Measurements from ENCODE around the gene CHMP2A. TPM values are rescaled to one million over a fixed set of nuclear protein-coding genes. Genes with fewer than 3 reads are reported as not detected.

The CHMP2A gene
- total and polyA plus RNA-seq, 2 of the 13 experiments (the other 11 are each of a cell fraction or from before 2014, with no cell fraction given), result 49.7 to 55.0 TPM

- no peak for TF ChIP-seq ZNF800 (CRISPR knock-in tag; IDR thresholded peaks at IDR 0.05)
- TF ChIP-seq ZNF431 (CRISPR knock-in tag; IDR thresholded peaks at IDR 0.05; ENCODE audit: borderline replicate concordance, low read depth), result no peak; the same call in 1 of the 2 replicates
- TF ChIP-seq MLX (CRISPR knock-in tag; IDR thresholded peaks at IDR 0.05), result no peak
- TF ChIP-seq ZNF780A (CRISPR knock-in tag; IDR thresholded peaks at IDR 0.05), result no peak
- no peak for TF ChIP-seq ZNF570 (CRISPR knock-in tag; IDR thresholded peaks at IDR 0.05; ENCODE audit: borderline replicate concordance)
- peak; percentile 16; the same call in 1 of the 2 replicates for TF ChIP-seq CBX5 (CRISPR knock-in tag; IDR thresholded peaks at IDR 0.05; ENCODE audit: borderline replicate concordance)
- TF ChIP-seq ZNF205 (CRISPR knock-in tag; IDR thresholded peaks at IDR 0.05), result no peak
- no peak for TF ChIP-seq ZNF672 (CRISPR knock-in tag; IDR thresholded peaks at IDR 0.05)
- TF ChIP-seq ATM (IDR thresholded peaks at IDR 0.05; ENCODE audit: borderline replicate concordance), result no peak
- peak; percentile 72; the same call in 1 of the 2 replicates for TF ChIP-seq ELF4 (CRISPR knock-in tag; IDR thresholded peaks at IDR 0.05; ENCODE audit: borderline replicate concordance)
- no peak for TF ChIP-seq ZNF20 (CRISPR knock-in tag; IDR thresholded peaks at IDR 0.05)
- no peak for TF ChIP-seq ZSCAN29 (CRISPR knock-in tag; conservative IDR thresholded peaks at IDR 0.05)
- no peak for TF ChIP-seq MLXIP (CRISPR knock-in tag; IDR thresholded peaks at IDR 0.05; ENCODE audit: borderline replicate concordance)
- no peak for TF ChIP-seq ATF2 (CRISPR knock-in tag; IDR thresholded peaks at IDR 0.05)
- peak; percentile 35 for TF ChIP-seq TAF15 (IDR thresholded peaks at IDR 0.05; ENCODE audit: low read depth, low read length, poor library complexity, severe bottlenecking)
- TF ChIP-seq ZNF263 (CRISPR knock-in tag; IDR thresholded peaks at IDR 0.05), result no peak
- TF ChIP-seq ZBTB25 (CRISPR knock-in tag; IDR thresholded peaks at IDR 0.05), result peak; percentile 99
- no peak for TF ChIP-seq SMC3 (IDR thresholded peaks at IDR 0.05; ENCODE audit: low read length)
- no peak for TF ChIP-seq ARID2 (CRISPR knock-in tag; IDR thresholded peaks at IDR 0.05; ENCODE audit: borderline replicate concordance)
- peak; percentile 42; the same call in 1 of the 2 replicates for TF ChIP-seq ZNF788 (CRISPR knock-in tag; IDR thresholded peaks at IDR 0.05; ENCODE audit: borderline replicate concordance)
- TF ChIP-seq ZNF343 (CRISPR knock-in tag; IDR thresholded peaks at IDR 0.05), result no peak
- no peak for TF ChIP-seq RORA (CRISPR knock-in tag; IDR thresholded peaks at IDR 0.05)
Measured at GRCh38 chr19:58554494-58555368, at the start of gene CHMP2A (continued).
